Large intestine (tissue), 3 donors: ENCODE measurements around the gene BSCL2. TPM values are rescaled to one million over a fixed set of nuclear protein-coding genes. Genes with fewer than 3 reads are reported as not detected.
"Not testable (repeated sequence)": the region's sequence is repeated elsewhere in the genome, so short reads cannot be mapped to it uniquely, and the experiment has no call there.

Experiments used
- DNase-seq, 2 donors: peaks; one replicate each; pipeline versions ENCODE4 v3.0.0 to v3.0.0-alpha.2; 2013
- H3K27ac ChIP-seq: one replicate; pipeline ENCODE4 v1.5.1; 2013; ENCODE audit warnings: low read length
- H3K27me3 ChIP-seq: 2 replicates; pipeline ENCODE4 v1.6.1; 2013; ENCODE audit warnings: low read length; ENCODE audit not compliant: control insufficient read depth, insufficient read depth
- H3K36me3 ChIP-seq: 2 replicates; pipeline ENCODE4 v1.6.1; 2013; ENCODE audit warnings: low read length; ENCODE audit not compliant: control insufficient read depth, insufficient read depth
- H3K4me1 ChIP-seq: one replicate; pipeline ENCODE4 v1.6.1; 2013; ENCODE audit warnings: low read length; ENCODE audit not compliant: control insufficient read depth, insufficient read depth
- H3K4me3 ChIP-seq: one replicate; pipeline ENCODE4 v1.5.1; 2013; ENCODE audit warnings: low read length
- H3K9me3 ChIP-seq: one replicate; pipeline ENCODE4 v1.6.1; 2013; ENCODE audit warnings: mild to moderate bottlenecking, low read depth, low read length, moderate library complexity; ENCODE audit not compliant: control insufficient read depth
- WGBS: methylation state at CpG from one replicate; pipeline ENCODE4 v1.1.5; 2013; ENCODE audit warnings: low lambda C conversion rate; ENCODE audit not compliant: insufficient coverage; 5-methylcytosine and 5-hydroxymethylcytosine counted together
- polyA plus RNA-seq: library from polyadenylated mRNA; unstranded; fragments of 120-200 nt; gene quantifications from one replicate; pipeline ENCODE4 v1.2.1, GENCODE V29; 2013

The BSCL2 gene
- polyA plus RNA-seq, 1 donor = 38.6 TPM

DNA sequence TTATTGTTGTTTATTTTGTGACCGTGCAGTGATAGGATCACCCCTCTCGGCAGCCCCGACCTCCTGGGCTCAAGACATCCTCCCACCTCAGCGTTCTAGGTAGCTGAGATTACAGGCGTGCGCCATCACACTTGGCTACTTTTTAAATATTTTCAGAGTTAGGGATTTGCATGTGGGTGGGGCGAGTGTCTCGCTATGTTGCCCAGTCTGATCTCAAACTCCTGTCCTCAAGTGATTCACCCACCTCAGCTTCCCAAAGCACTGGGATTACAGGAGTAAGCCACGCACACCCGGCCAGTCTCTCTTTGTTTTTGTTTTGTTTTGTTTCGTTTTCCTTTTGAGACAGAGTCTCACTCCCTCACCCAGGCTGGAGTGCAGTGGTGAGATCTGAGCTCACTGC is 52.9 kb downstream of the BSCL2 start:
- no peak for DNase-seq
- 100% methylated on average over 1 of the region's 11 CpGs for WGBS
- no peak overlapping the region for H3K27ac ChIP-seq
- H3K4me3 ChIP-seq = no peak overlapping the region
- no peaks in the 10 kb centered on the region for H3K9me3 ChIP-seq
- H3K36me3 ChIP-seq = peaks cover 6% of the 10 kb centered on the region
- no peaks in the 10 kb centered on the region for H3K27me3 ChIP-seq
- peaks cover 5% of the 10 kb centered on the region for H3K4me1 ChIP-seq

DNA sequence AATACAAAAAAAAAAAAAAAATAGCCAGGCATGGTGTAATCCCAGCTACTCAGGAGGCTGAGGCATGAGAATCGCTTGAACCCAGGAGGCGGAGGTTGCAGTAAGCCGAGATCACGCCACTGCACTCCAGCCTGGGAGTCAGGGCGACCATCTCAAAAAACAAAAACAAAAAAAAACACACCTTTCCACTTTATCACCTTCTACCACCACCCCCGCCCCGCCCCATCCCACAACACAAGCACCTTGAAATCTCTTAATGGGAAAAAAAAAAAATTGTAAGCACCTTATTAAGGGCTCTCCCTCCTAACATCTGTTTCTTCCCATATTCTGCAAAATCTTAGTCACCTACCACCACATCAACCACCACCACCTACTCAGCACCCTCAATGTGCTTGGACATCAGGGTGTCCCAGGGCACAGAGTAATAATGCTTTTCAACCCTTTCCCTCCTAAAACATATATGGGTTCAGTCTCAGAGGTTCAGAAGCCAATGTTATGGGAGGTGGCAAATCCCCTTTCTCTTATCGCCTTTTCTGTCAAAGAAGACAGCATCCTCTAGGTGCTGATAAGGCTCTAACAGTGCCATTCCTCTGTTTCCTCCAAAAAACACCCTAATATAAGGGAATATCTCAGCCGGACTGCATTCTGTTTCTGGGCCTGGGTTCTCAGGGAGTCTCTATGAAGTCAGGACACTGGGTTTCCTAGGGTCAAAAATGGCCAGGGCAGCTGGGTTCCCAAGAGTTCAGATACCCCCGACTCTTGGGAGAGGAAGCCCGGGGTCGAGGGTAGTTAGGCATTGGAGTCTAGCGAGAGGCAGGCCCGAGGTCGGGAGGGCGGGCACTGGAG is 54.8 kb downstream of the BSCL2 start:
- WGBS = no CpG with 5 or more reads among the region's 16 CpGs
- peak overlapping the region; percentile 86 for H3K4me3 ChIP-seq
- no peak for DNase-seq
- H3K27ac ChIP-seq = peak overlapping the region; percentile 92
- H3K36me3 ChIP-seq = peaks cover 24% of the 10 kb centered on the region
- no peaks in the 10 kb centered on the region for H3K27me3 ChIP-seq
- peaks cover 5% of the 10 kb centered on the region for H3K4me1 ChIP-seq
- H3K9me3 ChIP-seq = no peaks in the 10 kb centered on the region

DNA sequence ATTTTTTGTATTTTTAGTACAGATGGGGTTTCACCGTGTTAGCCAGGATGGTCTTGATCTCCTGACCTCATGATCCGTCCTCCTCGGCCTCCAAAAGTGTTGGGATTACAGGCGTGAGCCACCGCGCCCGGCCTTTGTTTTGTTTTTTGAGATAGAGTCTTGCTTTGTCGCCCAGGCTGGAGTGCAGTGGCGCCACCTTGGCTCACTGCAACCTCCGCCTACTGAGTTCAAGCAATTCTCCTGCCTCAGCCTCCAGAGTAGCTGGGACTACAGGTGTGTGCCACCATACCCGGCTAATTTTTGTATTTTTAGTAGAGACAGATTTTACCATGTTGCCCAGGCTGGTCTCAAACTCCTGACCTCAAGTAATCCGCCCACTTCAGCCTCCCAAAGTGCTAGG is 56.9 kb downstream of the BSCL2 start:
- H3K27ac ChIP-seq, H3K9me3 ChIP-seq, H3K4me3 ChIP-seq, DNase-seq, H3K27me3 ChIP-seq: not testable (repeated sequence)
- Histone ChIP-seq H3K36me3 (peaks cover 30% of the 10 kb centered on the region), H3K4me1 (peaks cover 12% of the 10 kb centered on the region)
- WGBS = no CpG with 5 or more reads among the region's 12 CpGs

DNA sequence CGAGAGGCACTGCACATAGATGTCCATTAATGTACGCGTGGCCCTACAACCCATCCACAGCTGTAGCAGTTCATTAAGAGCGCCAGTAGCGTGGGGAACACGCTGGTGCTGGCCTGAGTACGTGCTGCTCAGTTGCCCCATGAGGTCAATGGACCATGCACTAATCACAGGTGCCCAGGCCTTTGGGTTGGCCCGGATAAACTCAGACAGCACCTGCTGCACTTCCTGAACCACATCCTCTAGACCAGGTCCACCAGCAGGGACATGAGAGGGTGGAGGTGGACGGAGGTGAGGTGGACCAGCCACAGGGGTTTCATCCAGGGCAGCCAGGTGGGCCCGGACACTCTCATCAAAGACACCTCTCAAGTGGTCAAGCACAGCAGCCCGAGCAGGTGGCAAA is 57.7 kb downstream of the BSCL2 start:
- no CpG with 5 or more reads among the region's 11 CpGs for WGBS

DNA sequence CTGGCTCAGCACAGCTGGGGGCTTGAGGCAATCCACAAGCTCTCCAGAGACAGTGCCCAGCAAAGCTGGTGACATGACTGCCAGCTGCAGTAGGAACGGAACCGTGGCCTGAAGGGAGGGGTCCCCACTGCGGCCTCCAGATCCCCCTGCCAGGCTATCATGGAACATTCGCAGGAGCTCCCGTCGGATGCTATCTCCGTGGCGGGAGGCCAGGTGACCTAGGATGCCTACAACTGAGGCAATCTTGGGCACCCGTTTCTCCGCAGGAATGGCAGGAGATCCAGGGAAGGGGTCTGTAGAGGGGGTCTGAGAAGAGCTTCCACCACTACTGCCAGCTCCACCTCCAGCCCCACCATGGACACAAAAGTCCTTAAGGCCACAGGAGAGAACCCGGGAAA is 58.3 kb downstream of the BSCL2 start:
- peaks cover 3% of the 10 kb centered on the region for H3K9me3 ChIP-seq
- no peak for DNase-seq
- H3K4me1 ChIP-seq = peaks cover 16% of the 10 kb centered on the region
- H3K4me3 ChIP-seq = no peak overlapping the region
- WGBS = no CpG with 5 or more reads among the region's 11 CpGs
- H3K27me3 ChIP-seq = no peaks in the 10 kb centered on the region
- peaks cover 34% of the 10 kb centered on the region for H3K36me3 ChIP-seq
- no peak overlapping the region for H3K27ac ChIP-seq

More for the DNA sequence above, 57.7 kb downstream of the BSCL2 start:
- peaks cover 13% of the 10 kb centered on the region for H3K4me1 ChIP-seq
- H3K9me3 ChIP-seq = peaks cover 3% of the 10 kb centered on the region
- H3K4me3 ChIP-seq = no peak overlapping the region
- no peaks in the 10 kb centered on the region for H3K27me3 ChIP-seq
- H3K27ac ChIP-seq = no peak overlapping the region
- peaks cover 31% of the 10 kb centered on the region for H3K36me3 ChIP-seq
- no peak for DNase-seq

DNA sequence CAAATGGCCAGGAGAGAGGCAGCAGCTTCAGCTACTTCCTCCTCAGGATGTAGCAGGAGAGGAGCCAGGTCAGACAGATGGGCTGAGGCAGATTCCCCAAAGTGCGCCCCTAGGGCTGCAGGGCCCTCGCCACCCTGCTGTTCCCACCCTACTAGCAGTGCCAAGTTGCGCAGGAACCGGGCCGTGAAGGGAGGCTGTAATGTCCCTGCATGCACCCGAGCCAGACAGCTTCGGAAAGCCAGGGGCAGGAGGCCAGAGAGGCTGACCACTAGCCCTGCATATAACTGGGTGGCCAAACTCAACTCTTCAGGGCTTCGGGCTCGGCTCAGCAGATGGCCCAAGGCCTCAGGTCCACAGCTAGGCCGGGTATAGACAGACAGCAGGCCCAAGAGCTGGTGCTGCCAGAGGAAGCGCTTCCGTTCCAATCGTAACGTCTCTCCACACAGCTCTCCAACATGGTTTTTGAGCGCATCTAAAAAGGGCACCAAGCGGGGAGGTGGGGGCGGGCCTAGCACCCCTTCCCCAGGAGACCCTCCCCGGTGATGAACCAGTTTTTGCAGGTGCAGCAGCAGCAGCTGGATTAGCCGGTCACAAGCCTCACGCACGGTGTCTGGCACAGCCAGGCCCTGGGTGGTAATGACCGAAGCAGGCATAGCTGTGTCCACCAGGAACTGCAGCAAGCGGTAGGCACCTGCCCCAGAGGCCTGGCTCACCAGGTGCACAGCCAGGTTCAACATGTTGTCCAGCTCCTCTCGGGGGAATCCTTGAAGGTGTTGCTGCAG is 58.8 kb downstream of the BSCL2 start:
- H3K4me3 ChIP-seq = no peak overlapping the region
- peaks cover 16% of the 10 kb centered on the region for H3K4me1 ChIP-seq
- H3K27ac ChIP-seq = no peak overlapping the region
- no CpG with 5 or more reads among the region's 24 CpGs for WGBS
- H3K9me3 ChIP-seq = peaks cover 3% of the 10 kb centered on the region
- no peaks in the 10 kb centered on the region for H3K27me3 ChIP-seq
- no peak for DNase-seq
- H3K36me3 ChIP-seq = peaks cover 38% of the 10 kb centered on the region

DNA sequence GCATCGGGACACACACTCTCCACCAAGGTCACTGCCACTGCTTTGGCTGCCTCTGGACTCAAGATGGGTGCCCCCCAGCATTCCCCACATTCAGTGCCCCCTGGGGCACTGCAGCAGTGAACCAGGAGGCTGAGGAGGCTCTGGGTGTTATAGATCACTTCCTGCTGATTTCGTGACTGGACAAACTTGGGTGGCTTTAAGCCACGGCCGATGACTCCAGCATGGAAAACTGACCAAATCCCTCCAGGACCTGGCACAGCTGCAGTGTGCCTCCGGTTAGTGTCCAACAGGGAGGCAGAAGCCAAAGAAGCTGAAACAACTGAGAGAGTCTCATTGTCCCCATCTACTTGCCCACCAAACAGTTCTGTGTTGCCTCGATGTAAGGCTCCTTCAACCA is 59.6 kb downstream of the BSCL2 start:
- Histone ChIP-seq H3K4me3 (no peak overlapping the region), H3K9me3 (peaks cover 3% of the 10 kb centered on the region), H3K36me3 (peaks cover 41% of the 10 kb centered on the region), H3K27me3 (no peaks in the 10 kb centered on the region), H3K27ac (no peak overlapping the region), H3K4me1 (peaks cover 16% of the 10 kb centered on the region)
- DNase-seq = no peak
- no CpG with 5 or more reads among the region's 6 CpGs for WGBS

DNA sequence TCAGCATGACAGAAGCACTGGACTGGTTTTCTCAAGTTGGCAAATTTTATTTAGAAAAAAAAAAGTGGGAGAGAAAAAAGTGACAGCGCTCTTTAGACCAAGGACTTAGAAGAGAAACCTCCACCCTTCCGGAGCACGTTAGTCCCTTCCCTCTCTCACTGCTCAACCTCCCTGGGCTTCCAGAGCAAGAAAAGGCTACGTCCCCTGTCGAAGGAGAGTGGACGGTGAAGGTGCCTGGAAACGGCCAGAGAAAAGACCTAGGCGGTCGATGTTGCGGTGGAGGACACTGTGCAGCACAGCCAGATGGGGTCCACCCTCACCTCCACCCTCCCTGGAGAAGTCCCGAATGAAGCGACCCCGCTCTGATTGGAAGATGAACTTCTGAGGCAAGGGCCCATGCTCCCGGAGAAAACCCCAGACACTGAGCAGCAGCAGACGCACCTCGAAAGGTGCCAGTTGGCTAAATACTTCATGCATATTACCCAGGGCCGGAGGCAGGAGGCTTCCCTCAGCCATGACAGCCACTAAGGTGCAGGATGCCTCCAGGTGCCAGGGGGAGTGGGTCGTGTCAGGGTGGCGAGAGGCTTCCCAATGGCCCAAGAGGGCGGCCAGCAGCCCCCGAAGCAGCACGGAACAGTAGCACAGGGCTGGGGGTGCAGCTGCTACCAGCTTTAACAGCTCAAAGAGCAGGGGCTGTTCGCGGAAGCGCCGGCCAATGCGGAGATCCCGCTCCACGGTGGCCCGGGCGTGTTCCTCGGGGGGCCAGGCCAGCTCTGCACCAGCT is 60.2 kb downstream of the BSCL2 start:
- Histone ChIP-seq H3K27me3 (no peaks in the 10 kb centered on the region), H3K36me3 (peaks cover 43% of the 10 kb centered on the region), H3K4me3 (no peak overlapping the region), H3K9me3 (peaks cover 3% of the 10 kb centered on the region), H3K4me1 (peaks cover 13% of the 10 kb centered on the region), H3K27ac (peak overlapping the region; percentile 64)
- no peak for DNase-seq
- no CpG with 5 or more reads among the region's 32 CpGs for WGBS

DNA sequence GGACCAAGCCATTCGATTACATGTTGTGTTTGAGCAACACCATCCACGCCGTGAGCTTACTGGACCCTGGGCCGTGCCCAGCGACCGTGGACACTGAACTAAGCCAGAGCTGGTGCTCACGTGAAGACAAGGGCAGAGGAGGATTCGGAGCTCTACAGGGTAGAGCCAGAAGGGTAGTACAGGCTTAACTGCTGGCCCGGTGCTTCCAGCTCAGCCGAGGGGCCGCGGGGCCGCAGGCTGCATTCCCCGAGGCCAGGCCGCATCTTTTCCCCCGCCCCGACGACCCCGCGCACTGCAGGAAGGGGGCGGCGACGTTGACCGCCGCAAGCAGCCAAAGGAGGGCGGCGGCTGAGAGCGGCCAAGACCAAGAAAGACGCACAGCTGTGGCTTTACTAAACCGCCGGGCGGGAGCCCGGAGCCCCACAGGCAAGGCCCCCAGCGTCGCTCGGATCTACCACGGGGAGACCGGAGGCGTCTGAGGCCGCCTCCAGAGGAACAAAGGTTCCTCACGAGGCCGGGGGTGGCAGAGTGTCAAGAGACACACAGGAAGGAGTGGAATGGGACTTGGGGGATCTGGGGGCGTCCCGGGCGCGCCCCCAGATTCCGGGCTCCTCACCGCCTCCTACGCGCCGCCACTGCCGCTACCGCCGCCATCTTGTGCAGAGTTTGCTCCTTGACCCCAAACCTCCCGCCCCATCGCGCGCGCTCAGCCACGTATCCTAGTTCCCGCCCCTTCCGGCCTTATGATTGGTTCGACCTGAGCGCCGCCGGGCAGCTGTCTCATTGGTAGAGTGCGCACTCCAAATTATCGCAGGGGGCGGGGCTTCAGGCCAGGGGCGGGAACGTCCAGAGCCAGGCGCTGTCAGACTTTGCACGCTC is 61.0 kb downstream of the BSCL2 start, which contains the start of gene GANAB:
GANAB (minus strand) TSS at position 668 of the 879 bp plus-strand sequence; CDS start at position 654, 14 bp downstream.
- no CpG with 5 or more reads among the region's 73 CpGs for WGBS
- peak; percentile 98 to 99 for DNase-seq
- peaks cover 3% of the 10 kb centered on the region for H3K9me3 ChIP-seq
- peaks cover 12% of the 10 kb centered on the region for H3K4me1 ChIP-seq
- H3K27ac ChIP-seq = peak within 1 kb of the TSS; percentile 94
- H3K27me3 ChIP-seq = no peaks in the 10 kb centered on the region
- H3K36me3 ChIP-seq = peaks cover 43% of the 10 kb centered on the region
- peak within 1 kb of the TSS; percentile 94 for H3K4me3 ChIP-seq
